ENCODE data around the gene TBCD.

TBCD gene

GRCh38 chr17:82927311-82927660 lies 175.4 kb downstream of the TBCD start:
- no peak overlapping the region for H3K27ac Mint-ChIP-seq
- H3K4me3 Mint-ChIP-seq, result no peak overlapping the region
- DNase-seq (ENCODE audit: low spot score in 2 of 2) (no peak), ATAC-seq (ENCODE audit: low read depth) (no peak)
- no peaks in the 10 kb centered on the region for H3K9me3 Mint-ChIP-seq
- H3K36me3 Mint-ChIP-seq, result peaks cover 38% of the 10 kb centered on the region
- H3K27me3 Mint-ChIP-seq, result no peaks in the 10 kb centered on the region
- no peaks in the 10 kb centered on the region for H3K4me1 Mint-ChIP-seq

GRCh38 chr17:82927661-82928601 lies 176.1 kb downstream of the TBCD start:
- peaks cover 41% of the 10 kb centered on the region for H3K36me3 Mint-ChIP-seq
- no peaks in the 10 kb centered on the region for H3K4me1 Mint-ChIP-seq
- ATAC-seq (ENCODE audit: low read depth), result no peak

GRCh38 chr17:82929011-82929622 lies 177.3 kb downstream of the TBCD start:
- no peaks in the 10 kb centered on the region for H3K27me3 Mint-ChIP-seq
- no peaks in the 10 kb centered on the region for H3K9me3 Mint-ChIP-seq
- H3K36me3 Mint-ChIP-seq, result peaks cover 39% of the 10 kb centered on the region
- H3K27ac Mint-ChIP-seq, result no peak overlapping the region
- H3K4me3 Mint-ChIP-seq, result no peak overlapping the region
- H3K4me1 Mint-ChIP-seq, result no peaks in the 10 kb centered on the region
- no peak for DNase-seq (ENCODE audit: low spot score in 2 of 2)
- no peak for ATAC-seq (ENCODE audit: low read depth)

More at GRCh38 chr17:82927661-82928601, 176.1 kb downstream of the TBCD start:
- Mint-ChIP-seq H3K27me3 (no peaks in the 10 kb centered on the region), H3K4me3 (no peak overlapping the region), H3K27ac (no peak overlapping the region), H3K9me3 (no peaks in the 10 kb centered on the region)
- DNase-seq (ENCODE audit: low spot score in 2 of 2), result no peak

- no peaks in the 10 kb centered on the region for H3K9me3 Mint-ChIP-seq
These were observed 177.8 kb downstream of the TBCD start for GRCh38 chr17:82929676-82930042.

GRCh38 chr17:82930043-82930923 lies 178.4 kb downstream of the TBCD start:
- Mint-ChIP-seq H3K4me3 (no peak overlapping the region), H3K36me3 (peaks cover 40% of the 10 kb centered on the region), H3K27me3 (no peaks in the 10 kb centered on the region), H3K4me1 (no peaks in the 10 kb centered on the region), H3K9me3 (no peaks in the 10 kb centered on the region), H3K27ac (no peak overlapping the region)
- ATAC-seq (ENCODE audit: low read depth) (no peak), DNase-seq (ENCODE audit: low spot score in 2 of 2) (no peak)

More at GRCh38 chr17:82929676-82930042, 177.8 kb downstream of the TBCD start:
- DNase-seq (ENCODE audit: low spot score in 2 of 2) (no peak), ATAC-seq (ENCODE audit: low read depth) (no peak)
- H3K27me3 Mint-ChIP-seq, result no peaks in the 10 kb centered on the region
- peaks cover 37% of the 10 kb centered on the region for H3K36me3 Mint-ChIP-seq
- H3K27ac Mint-ChIP-seq, result no peak overlapping the region
- H3K4me1 Mint-ChIP-seq, result no peaks in the 10 kb centered on the region
- no peak overlapping the region for H3K4me3 Mint-ChIP-seq

- H3K36me3 Mint-ChIP-seq, result peaks cover 44% of the 10 kb centered on the region
- H3K27ac Mint-ChIP-seq, result no peak overlapping the region
- no peak overlapping the region for H3K4me3 Mint-ChIP-seq
- no peak for ATAC-seq (ENCODE audit: low read depth)
- no peaks in the 10 kb centered on the region for H3K4me1 Mint-ChIP-seq
- H3K27me3 Mint-ChIP-seq, result no peaks in the 10 kb centered on the region
- DNase-seq (ENCODE audit: low spot score in 2 of 2), result no peak
- H3K9me3 Mint-ChIP-seq, result no peaks in the 10 kb centered on the region
These were observed 179.2 kb downstream of the TBCD start for GRCh38 chr17:82930924-82931698.

GRCh38 chr17:82931699-82932517 lies 180.0 kb downstream of the TBCD start:
- H3K27me3 Mint-ChIP-seq, result no peaks in the 10 kb centered on the region
- H3K27ac Mint-ChIP-seq, result no peak overlapping the region
- no peaks in the 10 kb centered on the region for H3K4me1 Mint-ChIP-seq
- H3K4me3 Mint-ChIP-seq, result no peak overlapping the region
- DNase-seq (ENCODE audit: low spot score in 2 of 2), result no peak
- ATAC-seq (ENCODE audit: low read depth), result no peak
- H3K36me3 Mint-ChIP-seq, result peaks cover 43% of the 10 kb centered on the region
- no peaks in the 10 kb centered on the region for H3K9me3 Mint-ChIP-seq

- no peak overlapping the region for H3K27ac Mint-ChIP-seq
- no peaks in the 10 kb centered on the region for H3K9me3 Mint-ChIP-seq
- H3K27me3 Mint-ChIP-seq, result no peaks in the 10 kb centered on the region
- no peak overlapping the region for H3K4me3 Mint-ChIP-seq
- ATAC-seq (ENCODE audit: low read depth), result no peak
- no peaks in the 10 kb centered on the region for H3K4me1 Mint-ChIP-seq
- no peak for DNase-seq (ENCODE audit: low spot score in 2 of 2)
- H3K36me3 Mint-ChIP-seq, result peaks cover 45% of the 10 kb centered on the region
These were observed 180.8 kb downstream of the TBCD start for GRCh38 chr17:82932518-82933310.

- Mint-ChIP-seq H3K36me3 (peaks cover 40% of the 10 kb centered on the region), H3K9me3 (no peaks in the 10 kb centered on the region), H3K27ac (no peak overlapping the region), H3K4me3 (no peak overlapping the region), H3K27me3 (no peaks in the 10 kb centered on the region), H3K4me1 (no peaks in the 10 kb centered on the region)
- DNase-seq (ENCODE audit: low spot score in 2 of 2) (no peak), ATAC-seq (ENCODE audit: low read depth) (no peak)
These were observed 182.0 kb downstream of the TBCD start for GRCh38 chr17:82933911-82934310.

GRCh38 chr17:82935966-82936767 lies 184.3 kb downstream of the TBCD start:
- Mint-ChIP-seq H3K36me3 (peaks cover 37% of the 10 kb centered on the region), H3K9me3 (no peaks in the 10 kb centered on the region), H3K27me3 (no peaks in the 10 kb centered on the region), H3K4me3 (no peak overlapping the region), H3K4me1 (no peaks in the 10 kb centered on the region), H3K27ac (no peak overlapping the region)
- no peak for ATAC-seq (ENCODE audit: low read depth)
- DNase-seq (ENCODE audit: low spot score in 2 of 2), result no peak

- no peaks in the 10 kb centered on the region for H3K9me3 Mint-ChIP-seq
- ATAC-seq (ENCODE audit: low read depth) (no peak), DNase-seq (ENCODE audit: low spot score in 2 of 2) (no peak)
- H3K4me3 Mint-ChIP-seq, result no peak overlapping the region
- no peaks in the 10 kb centered on the region for H3K4me1 Mint-ChIP-seq
- H3K27me3 Mint-ChIP-seq, result no peaks in the 10 kb centered on the region
- H3K27ac Mint-ChIP-seq, result no peak overlapping the region
- peaks cover 33% of the 10 kb centered on the region for H3K36me3 Mint-ChIP-seq
These were observed 184.9 kb downstream of the TBCD start for GRCh38 chr17:82936768-82937171.

Data from memory B cell (primary cell).